PC-9 (cell line): ENCODE results near the gene UBE2O.

Experiments
- EZH2 ChIP-seq: fragments of 200-600 bp; sonication (generic); IDR thresholded peaks from 2 replicates; pipeline ENCODE4 v1.8.0; 2017; ENCODE audit warnings: antibody characterized with exemption, low read depth
- TF ChIP-seq, protein P1 (sequence below): fragments of 200-600 bp; sonication (generic); conservative IDR thresholded peaks from 2 replicates; pipeline ENCODE4 v1.6.1; 2017; ENCODE audit warnings: mixed run types, antibody characterized with exemption, mild to moderate bottlenecking, moderate library complexity

DNA sequence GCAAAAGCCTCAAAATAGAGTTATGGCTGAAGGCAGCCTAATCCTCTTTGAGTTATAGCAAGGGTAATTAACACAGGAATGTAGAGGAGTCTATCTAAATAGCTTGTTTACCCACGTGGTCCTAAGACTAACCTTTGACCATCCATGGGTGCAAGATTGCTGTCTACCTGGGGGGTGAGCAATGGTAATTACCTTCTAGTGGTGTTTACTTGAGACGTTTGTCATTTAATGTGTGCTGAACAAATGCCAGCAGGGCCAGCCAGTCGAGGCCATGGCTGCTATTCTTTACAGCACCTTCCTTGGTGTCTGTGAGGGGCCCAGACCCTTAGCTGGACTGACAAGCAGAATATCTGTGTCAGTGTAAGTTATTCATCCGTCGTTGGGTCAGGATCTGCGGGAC is 85.3 kb downstream of the UBE2O start:
- TF ChIP-seq, protein P1, sequence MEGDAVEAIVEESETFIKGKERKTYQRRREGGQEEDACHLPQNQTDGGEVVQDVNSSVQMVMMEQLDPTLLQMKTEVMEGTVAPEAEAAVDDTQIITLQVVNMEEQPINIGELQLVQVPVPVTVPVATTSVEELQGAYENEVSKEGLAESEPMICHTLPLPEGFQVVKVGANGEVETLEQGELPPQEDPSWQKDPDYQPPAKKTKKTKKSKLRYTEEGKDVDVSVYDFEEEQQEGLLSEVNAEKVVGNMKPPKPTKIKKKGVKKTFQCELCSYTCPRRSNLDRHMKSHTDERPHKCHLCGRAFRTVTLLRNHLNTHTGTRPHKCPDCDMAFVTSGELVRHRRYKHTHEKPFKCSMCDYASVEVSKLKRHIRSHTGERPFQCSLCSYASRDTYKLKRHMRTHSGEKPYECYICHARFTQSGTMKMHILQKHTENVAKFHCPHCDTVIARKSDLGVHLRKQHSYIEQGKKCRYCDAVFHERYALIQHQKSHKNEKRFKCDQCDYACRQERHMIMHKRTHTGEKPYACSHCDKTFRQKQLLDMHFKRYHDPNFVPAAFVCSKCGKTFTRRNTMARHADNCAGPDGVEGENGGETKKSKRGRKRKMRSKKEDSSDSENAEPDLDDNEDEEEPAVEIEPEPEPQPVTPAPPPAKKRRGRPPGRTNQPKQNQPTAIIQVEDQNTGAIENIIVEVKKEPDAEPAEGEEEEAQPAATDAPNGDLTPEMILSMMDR = no peak
- no peak for TF ChIP-seq EZH2
